AG04450 (cell line): Measurements from ENCODE around the gene RPL22. TPM values are rescaled to one million over a fixed set of nuclear protein-coding genes. Genes with fewer than 3 reads are reported as not detected.
"Not testable (repeated sequence)": the region's sequence is repeated elsewhere in the genome, so short reads cannot be mapped to it uniquely, and the experiment has no call there.

Experiments used
- CTCF ChIA-PET: fragments of 300-600, 350-600 bp; formaldehyde crosslinking; extraction: SDS; loops from one replicate; lab custom pipeline; 2022; ENCODE audit warnings: antibody characterized with exemption, inconsistent platforms; lab: Charles Lee
- POLR2A ChIA-PET: fragments of 350-600 bp; formaldehyde crosslinking; extraction: SDS; loops from one replicate; lab custom pipeline; 2021; ENCODE audit warnings: antibody characterized with exemption, inconsistent platforms; lab: Yijun Ruan, JAX
- DNase-seq: peaks from one replicate; pipeline ENCODE4 v3.0.0-alpha.2; 2011; ENCODE audit warnings: low read depth, low spot score
- H3K27ac ChIP-seq: one replicate; pipeline ENCODE4 v1.5.1; 2012; ENCODE audit warnings: low read depth, low read length, control low read depth
- H3K27me3 ChIP-seq: one replicate; pipeline ENCODE4 v1.6.0; 2012; ENCODE audit warnings: low read length; ENCODE audit not compliant: control insufficient read depth, insufficient read depth
- H3K4me3 ChIP-seq: 2 replicates; pipeline ENCODE4 v1.5.1; 2011; ENCODE audit warnings: mild to moderate bottlenecking, low read depth, low read length, control low read depth
- H3K9me3 ChIP-seq: 2 replicates; pipeline ENCODE4 v1.5.1; 2012; ENCODE audit warnings: low read length; ENCODE audit not compliant: control insufficient read depth, insufficient read depth
- CTCF ChIP-seq: IDR thresholded peaks from 2 replicates; pipeline ENCODE4 v1.5.1; 2011; ENCODE audit warnings: low read depth, low read length, control low read depth, inconsistent platforms
- polyA plus RNA-seq: library from polyadenylated mRNA; depleted of rRNA; stranded (reverse); fragments of >200 nt; gene quantifications from 2 replicates; pipeline ENCODE4 v1.2.3, GENCODE V29; 2011

Gene RPL22
- polyA plus RNA-seq, 1 experiment, result 393 TPM

DNA sequence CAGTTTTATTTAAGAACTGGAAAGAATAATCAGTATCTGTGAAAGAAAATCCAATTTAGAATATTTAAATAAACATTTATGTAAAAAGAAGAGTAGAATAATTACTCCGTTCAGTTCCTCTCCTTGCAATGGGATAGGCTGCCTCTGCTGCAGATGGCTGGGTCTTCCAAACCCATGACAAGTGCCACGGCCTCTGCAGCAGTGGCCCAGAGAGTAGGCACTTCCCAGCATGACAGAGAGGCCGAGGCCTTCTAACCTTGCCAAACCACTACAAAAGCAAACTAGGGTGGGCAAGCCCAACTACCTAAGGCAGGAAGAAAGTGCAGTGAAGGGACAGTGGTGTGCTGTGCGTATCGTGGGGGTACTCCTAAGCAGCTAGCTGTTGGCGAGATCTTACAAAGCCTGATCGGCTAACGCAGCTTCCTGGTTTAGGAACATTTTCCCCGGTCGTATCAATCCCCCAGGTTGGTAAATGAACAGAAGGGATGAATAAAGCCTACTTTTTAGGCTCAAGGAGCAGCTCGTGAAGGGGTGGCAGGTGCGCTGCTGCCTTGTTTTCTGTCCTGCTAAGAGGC is 21.9 kb upstream of the RPL22 start:
- no peaks in the 10 kb centered on the region for H3K27me3 ChIP-seq
- no peak for DNase-seq
- POLR2A ChIA-PET, result no interaction called here
- no peak for TF ChIP-seq CTCF
- H3K9me3 ChIP-seq, result no peaks in the 10 kb centered on the region
- CTCF ChIA-PET, result interaction anchor here (4.4 kb wide), 1 partner anchor 17 kb away, joined by 19 read pairs; no protein-coding TSS in a partner anchor
- H3K27ac ChIP-seq, result no peak overlapping the region
- H3K4me3 ChIP-seq, result no peak overlapping the region

- H3K4me3 ChIP-seq, result no peak overlapping the region
- ChIA-PET POLR2A (no interaction called here), CTCF (interaction anchor here (0.5 to 4.4 kb wide), 2 partner anchors 16 to 174 kb away, joined by 5 to 19 read pairs; no protein-coding TSS in a partner anchor)
- no peaks in the 10 kb centered on the region for H3K9me3 ChIP-seq
- H3K27me3 ChIP-seq, result no peaks in the 10 kb centered on the region
- TF ChIP-seq CTCF, result no peak
- H3K27ac ChIP-seq, result no peak overlapping the region
- no peak for DNase-seq
These were observed 20.8 kb upstream of the RPL22 start for GRCh38 chr1:6220236-6220635.

DNA sequence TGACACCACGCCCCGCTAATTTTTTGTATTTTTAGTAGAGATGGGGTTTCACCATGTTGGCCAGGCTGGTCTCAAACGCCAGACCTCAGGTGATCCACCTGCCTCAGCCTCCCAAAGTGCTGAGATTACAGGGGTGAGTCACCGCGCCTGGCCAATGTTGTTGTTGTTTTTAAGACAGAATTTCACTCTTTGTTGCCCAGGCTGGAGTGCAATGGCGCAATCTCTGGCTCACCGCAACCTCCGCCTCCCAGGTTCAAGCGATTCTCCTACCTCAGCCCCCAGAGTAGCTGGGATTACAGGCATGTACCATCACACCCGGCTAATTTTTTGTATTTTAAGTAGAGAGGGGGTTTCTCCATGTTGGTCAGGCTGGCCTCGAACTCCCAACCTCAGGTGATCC is 20.2 kb upstream of the RPL22 start:
- DNase-seq, POLR2A ChIA-PET, H3K4me3 ChIP-seq, H3K9me3 ChIP-seq, H3K27me3 ChIP-seq, H3K27ac ChIP-seq: not testable (repeated sequence)
- CTCF ChIA-PET, result interaction anchor here (4.4 kb wide), 1 partner anchor 15 kb away, joined by 19 read pairs; no protein-coding TSS in a partner anchor

GRCh38 chr1:6218375-6219164 is 19.2 kb upstream of the RPL22 start:
- no peak for DNase-seq
- Histone ChIP-seq H3K9me3 (no peaks in the 10 kb centered on the region), H3K27ac (no peak overlapping the region), H3K27me3 (no peaks in the 10 kb centered on the region), H3K4me3 (no peak overlapping the region)
- ChIA-PET POLR2A (interaction anchor here (0.8 kb wide), 1 partner anchor 12 kb away, joined by 5 read pairs; no protein-coding TSS in a partner anchor), CTCF (interaction anchor here (1.3 kb wide), 1 partner anchor 9 kb away, joined by 3 read pairs; no protein-coding TSS in a partner anchor)
- no peak for TF ChIP-seq CTCF

GRCh38 chr1:6212193-6212959 is 13.0 kb upstream of the RPL22 start:
- Histone ChIP-seq H3K4me3 (no peak overlapping the region), H3K27ac (no peak overlapping the region), H3K27me3 (no peaks in the 10 kb centered on the region), H3K9me3 (no peaks in the 10 kb centered on the region; the same call in 1 of the 2 replicates)
- CTCF ChIA-PET, result interaction anchor here (1.9 kb wide), 1 partner anchor 8 kb away, joined by 8 read pairs; no protein-coding TSS in a partner anchor
- no peak for DNase-seq
- POLR2A ChIA-PET, result no interaction called here
- TF ChIP-seq CTCF, result no peak
